H9 (cell line): ENCODE results near the gene USP28. TPM values are rescaled to one million over a fixed set of nuclear protein-coding genes. Genes with fewer than 3 reads are reported as not detected.

Experiments used
- DNase-seq: peaks from one replicate; pipeline ENCODE4 v3.0.0-alpha.2; 2017
- H2AFZ ChIP-seq: one replicate; pipeline ENCODE4 v1.6.1; 2013; ENCODE audit warnings: mild to moderate bottlenecking, low read length, control low read depth, moderate library complexity
- H2AK5ac ChIP-seq: 2 replicates; pipeline ENCODE4 v1.6.1; 2013; ENCODE audit warnings: low read length, control low read depth, mixed read lengths; ENCODE audit not compliant: insufficient read length
- H2BK120ac ChIP-seq: one replicate; pipeline ENCODE4 v1.6.1; 2013; ENCODE audit warnings: low read depth, mild to moderate bottlenecking, low read length, control low read depth, inconsistent platforms; ENCODE audit not compliant: poor library complexity, severe bottlenecking
- H2BK12ac ChIP-seq: 2 replicates; pipeline ENCODE4 v1.6.1; 2013; ENCODE audit warnings: low read length, control low read depth, mixed read lengths, low read depth; ENCODE audit not compliant: insufficient read length
- H2BK15ac ChIP-seq: 2 replicates; pipeline ENCODE4 v1.6.1; 2013; ENCODE audit warnings: low read depth, low read length, control low read depth
- H2BK20ac ChIP-seq: one replicate; pipeline ENCODE4 v1.6.1; 2013; ENCODE audit warnings: low read depth, mild to moderate bottlenecking, low read length, control low read depth, inconsistent platforms; ENCODE audit not compliant: poor library complexity, severe bottlenecking
- H2BK5ac ChIP-seq: 2 replicates; pipeline ENCODE4 v1.6.1; 2013; ENCODE audit warnings: low read length, control low read depth, mixed read lengths; ENCODE audit not compliant: insufficient read length
- H3K14ac ChIP-seq: 2 replicates; pipeline ENCODE4 v1.6.1; 2013; ENCODE audit warnings: low read length, control low read depth; ENCODE audit not compliant: insufficient read depth
- H3K18ac ChIP-seq: 2 replicates; pipeline ENCODE4 v1.6.1; 2013; ENCODE audit warnings: low read depth, mild to moderate bottlenecking, mixed read lengths, low read length, control low read depth; ENCODE audit not compliant: insufficient read length
- H3K23ac ChIP-seq: 2 replicates; pipeline ENCODE4 v1.6.1; 2013; ENCODE audit warnings: low read length, control low read depth, mixed read lengths, low read depth; ENCODE audit not compliant: insufficient read length
- H3K23me2 ChIP-seq: 2 replicates; pipeline ENCODE4 v1.6.1; 2013; ENCODE audit warnings: low read depth, mild to moderate bottlenecking, mixed read lengths, low read length, control low read depth; ENCODE audit not compliant: insufficient read length, poor library complexity, severe bottlenecking
- H3K27ac ChIP-seq: 2 replicates; pipeline ENCODE4 v1.5.1; 2013; ENCODE audit warnings: low read length, control low read depth, mixed read lengths, low read depth; ENCODE audit not compliant: insufficient read length
- H3K27me3 ChIP-seq: 2 replicates; pipeline ENCODE4 v1.6.1; 2013; ENCODE audit warnings: low read length, control low read depth, inconsistent platforms; ENCODE audit not compliant: insufficient read depth
- H3K4ac ChIP-seq: 2 replicates; pipeline ENCODE4 v1.6.1; 2013; ENCODE audit warnings: low read depth, mild to moderate bottlenecking, control low read depth, inconsistent platforms, low read length, moderate library complexity
- H3K4me1 ChIP-seq: 2 replicates; pipeline ENCODE4 v1.6.1; 2013; ENCODE audit warnings: low read length, control low read depth, inconsistent platforms; ENCODE audit not compliant: insufficient read depth
- H3K4me2 ChIP-seq: 2 replicates; pipeline ENCODE4 v1.6.1; 2013; ENCODE audit warnings: low read length, control low read depth, mixed read lengths; ENCODE audit not compliant: insufficient read length, insufficient read depth
- H3K56ac ChIP-seq: 2 replicates; pipeline ENCODE4 v1.6.1; 2013; ENCODE audit warnings: low read depth, mild to moderate bottlenecking, mixed read lengths, low read length, control low read depth; ENCODE audit not compliant: insufficient read length
- H3K79me1 ChIP-seq: 2 replicates; pipeline ENCODE4 v1.6.1; 2013; ENCODE audit warnings: low read depth, mild to moderate bottlenecking, moderate library complexity, low read length, control low read depth, inconsistent platforms; ENCODE audit not compliant: insufficient read depth, poor library complexity, severe bottlenecking
- H3K79me2 ChIP-seq: 2 replicates; pipeline ENCODE4 v1.6.1; 2013; ENCODE audit warnings: low read length, control low read depth, inconsistent platforms; ENCODE audit not compliant: insufficient read depth
- H3K9ac ChIP-seq: 2 replicates; pipeline ENCODE4 v1.6.1; 2013; ENCODE audit warnings: low read length, control low read depth, mixed read lengths; ENCODE audit not compliant: insufficient read length; ENCODE audit errors: extremely low read depth
- H3K9me3 ChIP-seq: one replicate; pipeline ENCODE4 v1.6.1; 2013; ENCODE audit warnings: low read depth, low read length, inconsistent platforms; ENCODE audit not compliant: control insufficient read depth
- H3T11ph ChIP-seq: one replicate; pipeline ENCODE4 v1.6.1; 2013; ENCODE audit warnings: mild to moderate bottlenecking, low read length, control low read depth, inconsistent platforms
- H4K20me1 ChIP-seq: one replicate; pipeline ENCODE4 v1.6.1; 2013; ENCODE audit not compliant: control insufficient read depth, insufficient read length, insufficient read depth
- H4K5ac ChIP-seq: 2 replicates; pipeline ENCODE4 v1.6.1; 2013; ENCODE audit warnings: low read depth, mild to moderate bottlenecking, mixed read lengths, low read length, control low read depth; ENCODE audit not compliant: insufficient read length
- H4K8ac ChIP-seq: replicated peaks from 2 replicates; pipeline ENCODE4 v1.6.1; 2013; ENCODE audit warnings: low read length, control low read depth, mixed read lengths, low read depth; ENCODE audit not compliant: insufficient read length
- H4K91ac ChIP-seq: 2 replicates; pipeline ENCODE4 v1.6.1; 2013; ENCODE audit warnings: low read depth, mild to moderate bottlenecking, moderate library complexity, mixed read lengths, low read length, control low read depth; ENCODE audit not compliant: insufficient read length
- H3K27ac Mint-ChIP-seq, 3 experiments: 2 replicates in 2 of 3; 3 replicates in 1 of 3; pipeline ENCODE4 v1.8.0; 2020 to 2021; ENCODE audit warnings: mixed read lengths in 3 of 3, mild to moderate bottlenecking in 1 of 3, moderate library complexity in 1 of 3
- H3K27me3 Mint-ChIP-seq: 2 replicates; pipeline ENCODE4 v1.8.0; 2021; ENCODE audit warnings: low read depth, mild to moderate bottlenecking, moderate library complexity, mixed read lengths
- H3K36me3 Mint-ChIP-seq, 3 experiments: 2 replicates in 2 of 3; 3 replicates in 1 of 3; pipeline ENCODE4 v1.8.0; 2020 to 2021; ENCODE audit warnings: low read depth in 3 of 3, mixed read lengths in 3 of 3; ENCODE audit not compliant: insufficient read depth in 1 of 3
- H3K4me1 Mint-ChIP-seq, 2 experiments: 2 replicates each; pipeline ENCODE4 v1.8.0; 2020; ENCODE audit warnings: mixed read lengths in 2 of 2
- H3K4me3 Mint-ChIP-seq, 2 experiments: 2 replicates in 1 of 2; 3 replicates in 1 of 2; pipeline ENCODE4 v1.8.0; 2020 to 2021; ENCODE audit warnings: mild to moderate bottlenecking in 2 of 2, mixed read lengths in 2 of 2, moderate library complexity in 1 of 2
- H3K9me3 Mint-ChIP-seq, 2 experiments: 2 replicates in 1 of 2; 3 replicates in 1 of 2; pipeline ENCODE4 v1.8.0; 2020; ENCODE audit warnings: mild to moderate bottlenecking in 2 of 2, mixed read lengths in 2 of 2, moderate library complexity in 1 of 2
- total RNA-seq: library from RNA; stranded (reverse); gene quantifications from 2 replicates; pipeline ENCODE4 v1.2.1, GENCODE V29; 2021
- TF ChIP-seq, protein P1 (sequence below): fragments of 200-600 bp; sonication (generic); conservative IDR thresholded peaks from 3 replicates; pipeline ENCODE4 v1.8.0; 2021; ENCODE audit warnings: antibody characterized with exemption, mild to moderate bottlenecking

USP28 gene
- total RNA-seq, 1 experiment from 2014 or later, result 107 TPM

- Histone ChIP-seq H3K27me3 (no peaks in the 10 kb centered on the region), H2AK5ac (no peak overlapping the region), H3K4me1 (no peaks in the 10 kb centered on the region), H2AFZ (no peak overlapping the region), H2BK20ac (no peak overlapping the region), H3K27ac (no peak overlapping the region), H4K91ac (no peak overlapping the region), H3K79me2 (no peaks in the 10 kb centered on the region), H4K20me1 (no peaks in the 10 kb centered on the region), H3K23ac (no peak overlapping the region), H3K14ac (no peak overlapping the region), H3T11ph (no peak overlapping the region), H2BK120ac (no peak overlapping the region), H3K4ac (no peak overlapping the region), H3K4me2 (no peak overlapping the region), H2BK5ac (no peak overlapping the region), H3K9ac (no peak overlapping the region), H3K23me2 (no peaks in the 10 kb centered on the region), H4K8ac (no peak overlapping the region), H2BK15ac (no peak overlapping the region), H3K79me1 (no peaks in the 10 kb centered on the region), H3K9me3 (no peaks in the 10 kb centered on the region), H3K18ac (no peak overlapping the region), H3K56ac (no peak overlapping the region), H4K5ac (no peak overlapping the region), H2BK12ac (no peak overlapping the region)
- Mint-ChIP-seq H3K27ac (peak overlapping the region in 1 of 3 experiments; percentile 11; a peak in 3 of 7 replicates), H3K4me1 (peaks cover 9 to 19% of the 10 kb centered on the region in 2 experiments; a peak in 3 of 4 replicates), H3K36me3 (peaks cover 15 to 92% (median 77%) of the 10 kb centered on the region in 3 experiments; a peak in 6 of 7 replicates), H3K4me3 (no peak overlapping the region), H3K9me3 (no peaks in the 10 kb centered on the region), H3K27me3 (no peaks in the 10 kb centered on the region)
- DNase-seq, result no peak
- TF ChIP-seq, protein P1, sequence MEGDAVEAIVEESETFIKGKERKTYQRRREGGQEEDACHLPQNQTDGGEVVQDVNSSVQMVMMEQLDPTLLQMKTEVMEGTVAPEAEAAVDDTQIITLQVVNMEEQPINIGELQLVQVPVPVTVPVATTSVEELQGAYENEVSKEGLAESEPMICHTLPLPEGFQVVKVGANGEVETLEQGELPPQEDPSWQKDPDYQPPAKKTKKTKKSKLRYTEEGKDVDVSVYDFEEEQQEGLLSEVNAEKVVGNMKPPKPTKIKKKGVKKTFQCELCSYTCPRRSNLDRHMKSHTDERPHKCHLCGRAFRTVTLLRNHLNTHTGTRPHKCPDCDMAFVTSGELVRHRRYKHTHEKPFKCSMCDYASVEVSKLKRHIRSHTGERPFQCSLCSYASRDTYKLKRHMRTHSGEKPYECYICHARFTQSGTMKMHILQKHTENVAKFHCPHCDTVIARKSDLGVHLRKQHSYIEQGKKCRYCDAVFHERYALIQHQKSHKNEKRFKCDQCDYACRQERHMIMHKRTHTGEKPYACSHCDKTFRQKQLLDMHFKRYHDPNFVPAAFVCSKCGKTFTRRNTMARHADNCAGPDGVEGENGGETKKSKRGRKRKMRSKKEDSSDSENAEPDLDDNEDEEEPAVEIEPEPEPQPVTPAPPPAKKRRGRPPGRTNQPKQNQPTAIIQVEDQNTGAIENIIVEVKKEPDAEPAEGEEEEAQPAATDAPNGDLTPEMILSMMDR, result no peak
Observed at GRCh38 chr11:113814181-113814580, 61.2 kb downstream of the USP28 start.
